ENCODE results near the gene PTTG1IP.

PTTG1IP gene

DNA sequence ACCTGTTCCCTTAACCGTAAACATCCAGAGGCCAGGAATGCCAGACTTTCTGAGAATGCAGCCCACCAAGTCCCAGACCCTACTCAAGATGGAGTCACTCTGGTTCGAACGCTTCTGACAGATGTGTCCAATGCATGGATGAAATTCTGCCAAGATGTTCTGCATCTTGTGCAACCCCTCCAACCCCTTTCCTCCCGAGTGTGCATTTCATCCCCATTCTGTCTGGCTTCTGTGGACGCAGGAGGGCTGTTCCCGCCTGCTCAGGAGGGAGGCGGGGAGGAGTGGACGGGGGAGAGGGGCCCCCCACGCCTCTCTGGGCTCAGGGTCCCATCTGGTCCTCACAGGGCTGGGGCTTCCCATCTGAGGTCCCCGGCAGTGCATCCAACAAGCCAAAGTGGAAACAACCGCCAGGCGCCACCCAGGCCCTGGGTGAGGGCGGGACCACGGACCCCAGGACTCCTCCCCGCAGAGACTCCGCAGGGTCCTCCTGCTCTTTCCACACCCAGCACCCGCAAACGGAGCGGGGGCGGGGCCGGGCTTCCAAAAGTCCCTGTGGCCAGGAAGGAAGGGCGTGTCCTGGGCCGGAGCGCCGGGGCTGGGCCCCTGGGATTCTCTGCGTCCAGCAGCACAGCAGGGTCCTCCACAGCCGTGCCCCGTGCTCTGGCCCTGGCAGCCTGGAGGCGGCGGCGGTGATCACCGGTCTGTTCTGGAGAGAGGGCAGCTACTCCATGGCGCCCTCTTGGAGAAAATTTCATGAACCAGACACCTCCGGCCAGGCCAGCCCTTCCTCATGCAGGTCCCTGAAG, 27.9 kb downstream of the PTTG1IP start:
- Mint-ChIP-seq H3K27ac (peak overlapping the region; percentile 76), H3K36me3 (ENCODE audit: low read depth) (peaks cover 12% of the 10 kb centered on the region), H3K4me1 (ENCODE audit: low read depth) (peaks cover 16% of the 10 kb centered on the region), H3K9me3 (no peaks in the 10 kb centered on the region), H3K4me3 (peak overlapping the region; percentile 77), H3K27me3 (no peaks in the 10 kb centered on the region)

DNA sequence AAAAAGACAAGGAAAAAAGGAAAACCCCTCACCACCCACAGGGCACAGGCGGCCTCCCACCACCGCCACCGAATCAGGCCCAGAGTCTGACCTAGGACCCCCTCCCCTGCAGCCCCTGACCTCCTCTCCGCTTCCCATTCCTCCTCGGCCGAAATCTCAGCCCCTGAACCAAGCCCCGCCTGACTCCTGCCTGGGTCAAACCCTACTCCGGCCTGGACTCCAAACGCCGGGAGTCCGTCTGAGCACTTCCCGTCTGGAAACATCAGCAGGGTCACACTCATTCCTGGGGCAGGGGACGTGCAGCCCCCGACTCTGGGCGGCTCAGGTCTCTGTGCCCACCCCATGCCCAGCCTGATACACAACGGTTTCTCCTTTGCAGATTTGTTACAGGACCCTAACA, 29.2 kb downstream of the PTTG1IP start:
- Mint-ChIP-seq H3K4me1 (ENCODE audit: low read depth) (peaks cover 16% of the 10 kb centered on the region), H3K9me3 (no peaks in the 10 kb centered on the region), H3K4me3 (no peak overlapping the region), H3K36me3 (ENCODE audit: low read depth) (peaks cover 4% of the 10 kb centered on the region), H3K27me3 (no peaks in the 10 kb centered on the region), H3K27ac (no peak overlapping the region)

DNA sequence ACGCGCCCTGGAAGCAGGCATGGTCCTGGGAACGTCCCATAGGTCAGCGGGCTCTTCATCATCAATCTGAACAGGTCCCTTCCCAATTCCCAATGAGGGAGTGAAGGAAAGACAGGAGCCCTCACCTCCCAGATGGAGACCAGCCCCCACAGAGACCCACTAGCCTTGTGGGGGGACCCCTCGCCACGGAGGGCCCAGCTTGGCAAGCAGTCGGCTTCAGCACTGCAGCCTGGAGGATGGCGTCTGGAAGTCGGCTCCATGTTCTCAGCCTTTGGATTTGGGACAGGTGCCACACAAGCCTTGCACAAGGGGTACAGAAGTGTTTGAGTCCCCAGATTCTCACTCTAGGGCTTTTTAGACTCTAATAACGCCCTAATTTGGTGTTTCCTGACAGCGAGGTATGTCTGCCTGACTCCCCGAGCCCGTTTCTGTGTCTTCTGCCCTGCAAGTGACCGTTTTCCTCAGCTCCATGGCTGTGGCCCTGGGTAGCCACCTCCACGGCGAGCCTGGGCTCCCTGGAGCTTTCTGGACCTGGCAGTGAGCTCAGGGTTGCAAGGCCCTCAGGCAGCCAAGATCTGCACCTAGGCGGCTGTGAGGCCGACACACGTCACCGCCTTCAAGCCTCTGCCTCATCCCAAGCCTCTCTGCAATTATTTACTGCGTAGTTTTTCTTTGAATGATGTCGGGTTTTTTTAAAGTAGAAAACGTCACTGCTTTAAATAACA, 30.6 kb downstream of the PTTG1IP start:
- H3K36me3 Mint-ChIP-seq (ENCODE audit: low read depth) = no peaks in the 10 kb centered on the region
- no peaks in the 10 kb centered on the region for H3K9me3 Mint-ChIP-seq
- peaks cover 16% of the 10 kb centered on the region for H3K4me1 Mint-ChIP-seq (ENCODE audit: low read depth)
- no peak overlapping the region for H3K27ac Mint-ChIP-seq
- H3K4me3 Mint-ChIP-seq = no peak overlapping the region
- H3K27me3 Mint-ChIP-seq = no peaks in the 10 kb centered on the region

DNA sequence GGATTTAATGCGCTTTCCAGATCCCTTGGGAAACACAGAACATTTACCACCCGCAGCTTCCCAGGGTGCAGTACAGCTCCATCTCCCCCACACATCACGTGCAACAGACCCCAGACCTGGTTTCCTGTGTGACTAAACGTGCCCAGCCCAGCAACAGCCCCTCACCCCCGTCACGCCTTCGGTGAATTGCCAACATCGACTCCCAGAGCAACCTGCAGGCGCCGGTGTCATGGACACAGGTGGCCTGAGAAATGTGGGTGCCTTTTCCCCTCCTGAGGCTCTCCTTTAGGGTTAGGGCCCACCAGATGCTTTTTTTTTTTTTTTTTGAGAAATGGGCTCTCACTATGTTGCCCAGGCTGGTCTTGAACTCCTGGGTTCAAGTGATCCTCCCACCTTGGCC, 31.4 kb downstream of the PTTG1IP start:
- Mint-ChIP-seq H3K9me3 (no peaks in the 10 kb centered on the region), H3K36me3 (ENCODE audit: low read depth) (no peaks in the 10 kb centered on the region), H3K27ac (no peak overlapping the region), H3K4me1 (ENCODE audit: low read depth) (peaks cover 16% of the 10 kb centered on the region), H3K27me3 (no peaks in the 10 kb centered on the region), H3K4me3 (no peak overlapping the region)

DNA sequence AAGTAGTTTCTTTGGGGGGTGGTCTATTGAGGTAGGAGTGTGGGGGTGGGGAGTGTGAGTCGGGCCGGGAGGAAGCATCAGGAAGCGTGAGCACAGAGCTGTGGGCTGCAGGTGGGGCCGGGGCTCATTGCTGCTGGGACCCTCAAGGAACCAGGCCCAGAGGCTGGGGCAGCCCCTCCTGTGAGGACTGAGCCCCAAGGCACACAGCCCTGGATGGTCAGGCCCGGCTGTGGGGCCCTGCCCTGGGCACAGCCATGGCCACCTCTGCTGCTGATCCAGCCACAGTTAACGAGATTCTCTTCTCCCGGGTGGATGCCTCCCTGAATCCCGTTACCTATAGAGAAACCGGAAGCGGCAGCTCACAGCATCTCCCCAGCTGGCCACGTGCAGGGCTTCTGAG, 32.7 kb downstream of the PTTG1IP start:
- Mint-ChIP-seq H3K36me3 (ENCODE audit: low read depth) (no peaks in the 10 kb centered on the region), H3K27ac (no peak overlapping the region), H3K27me3 (no peaks in the 10 kb centered on the region), H3K9me3 (no peaks in the 10 kb centered on the region), H3K4me3 (no peak overlapping the region), H3K4me1 (ENCODE audit: low read depth) (peaks cover 7% of the 10 kb centered on the region)

- Mint-ChIP-seq H3K27ac (no peak overlapping the region), H3K9me3 (no peaks in the 10 kb centered on the region), H3K4me1 (ENCODE audit: low read depth) (no peaks in the 10 kb centered on the region), H3K27me3 (no peaks in the 10 kb centered on the region), H3K36me3 (ENCODE audit: low read depth) (no peaks in the 10 kb centered on the region), H3K4me3 (no peak overlapping the region)
Measured at GRCh38 chr21:44838951-44839350, 34.5 kb downstream of the PTTG1IP start.

DNA sequence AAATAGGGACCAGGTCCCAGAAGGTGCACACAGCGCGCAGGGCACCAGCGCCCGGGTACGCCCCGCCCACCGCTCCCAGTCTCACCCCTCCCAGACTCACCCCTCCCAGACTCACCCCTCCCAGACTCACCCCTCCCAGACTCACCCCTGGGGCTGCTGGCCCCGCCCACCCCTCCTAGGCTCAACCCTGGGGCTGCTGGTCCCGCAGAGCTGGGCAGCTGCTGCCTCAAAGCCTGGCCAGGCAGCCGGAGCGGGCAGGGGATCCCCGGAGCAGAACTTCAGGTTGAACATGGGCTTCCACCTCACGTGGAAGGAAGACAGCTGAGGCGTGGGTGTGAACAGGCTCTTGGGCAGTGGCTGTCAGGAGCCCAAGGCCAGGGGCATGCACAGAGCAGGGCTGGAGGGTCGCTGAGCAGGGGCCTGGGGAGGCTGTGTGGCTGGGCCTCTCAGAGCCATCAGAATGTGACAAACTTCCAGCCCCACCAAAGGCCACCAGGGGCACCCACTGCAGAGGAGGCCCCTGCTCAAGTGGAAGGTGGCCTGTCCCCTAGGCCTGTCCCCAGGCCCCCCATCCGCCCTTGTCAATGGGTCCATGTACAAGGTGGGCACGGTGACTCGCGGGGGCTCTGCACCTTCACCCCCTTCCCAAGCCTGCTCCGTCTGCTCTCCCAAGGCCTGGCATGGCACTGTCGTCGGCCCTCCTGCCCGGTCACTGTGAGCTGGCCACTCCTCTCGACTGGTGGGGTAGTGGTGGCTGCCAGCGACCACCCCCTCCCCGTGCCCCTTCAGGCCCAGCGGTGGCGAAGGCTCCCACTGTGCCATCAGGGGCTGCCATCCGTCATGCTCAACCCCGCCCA, 35.2 kb downstream of the PTTG1IP start:
- Mint-ChIP-seq H3K9me3 (no peaks in the 10 kb centered on the region), H3K36me3 (ENCODE audit: low read depth) (no peaks in the 10 kb centered on the region), H3K27ac (no peak overlapping the region), H3K27me3 (no peaks in the 10 kb centered on the region), H3K4me3 (no peak overlapping the region), H3K4me1 (ENCODE audit: low read depth) (no peaks in the 10 kb centered on the region)

- H3K27me3 Mint-ChIP-seq = no peaks in the 10 kb centered on the region
Measured at GRCh38 chr21:44837537-44837936, 36.0 kb downstream of the PTTG1IP start.

DNA sequence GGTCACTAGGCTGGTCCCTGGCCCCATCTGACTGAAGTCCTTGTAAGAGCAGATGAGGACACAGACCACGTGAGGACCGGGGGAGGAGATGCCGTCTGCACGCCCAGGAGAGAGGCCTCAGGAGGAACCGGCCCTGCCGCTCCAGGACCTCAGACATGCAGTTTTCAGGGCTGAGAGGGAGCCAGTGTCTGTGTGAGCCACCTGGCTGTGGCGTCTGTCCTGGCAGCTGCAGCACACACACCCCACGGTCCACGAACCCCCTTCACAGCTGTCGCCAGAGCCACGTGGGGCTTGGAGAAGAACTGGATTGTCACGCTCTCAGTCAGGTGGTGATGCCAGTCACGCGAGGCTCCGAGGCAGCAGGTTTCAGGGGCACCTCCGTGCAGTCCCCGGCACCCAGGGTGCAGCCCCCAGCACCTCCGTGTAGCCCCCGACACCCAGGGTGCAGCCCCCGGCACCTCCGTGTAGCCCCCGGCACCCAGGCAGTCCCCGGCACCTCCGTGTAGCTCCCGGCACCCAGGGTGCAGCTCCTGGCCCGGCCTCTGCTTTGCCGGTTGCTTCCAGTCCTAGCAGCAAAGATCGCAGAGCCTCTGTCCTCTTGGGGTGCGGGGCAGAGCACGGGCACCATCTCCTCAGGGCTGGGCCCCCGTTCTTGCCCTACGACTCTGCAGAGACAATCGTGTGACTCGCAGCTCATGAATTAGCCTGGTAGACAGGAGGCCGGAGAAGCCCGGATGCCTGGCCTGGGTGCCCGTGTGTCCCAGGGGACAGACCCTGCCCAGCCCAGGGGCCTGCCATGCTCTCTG, 36.6 kb downstream of the PTTG1IP start:
- no peak overlapping the region for H3K4me3 Mint-ChIP-seq
- H3K36me3 Mint-ChIP-seq (ENCODE audit: low read depth) = no peaks in the 10 kb centered on the region
- H3K27ac Mint-ChIP-seq = no peak overlapping the region
- H3K9me3 Mint-ChIP-seq = no peaks in the 10 kb centered on the region
- no peaks in the 10 kb centered on the region for H3K27me3 Mint-ChIP-seq
- no peaks in the 10 kb centered on the region for H3K4me1 Mint-ChIP-seq (ENCODE audit: low read depth)

More at GRCh38 chr21:44837537-44837936, 36.0 kb downstream of the PTTG1IP start:
- H3K4me1 Mint-ChIP-seq (ENCODE audit: low read depth) = no peaks in the 10 kb centered on the region
- no peak overlapping the region for H3K4me3 Mint-ChIP-seq
- no peaks in the 10 kb centered on the region for H3K36me3 Mint-ChIP-seq (ENCODE audit: low read depth)
- H3K9me3 Mint-ChIP-seq = no peaks in the 10 kb centered on the region
- H3K27ac Mint-ChIP-seq = no peak overlapping the region

- H3K27ac Mint-ChIP-seq = no peak overlapping the region
- peaks cover 2% of the 10 kb centered on the region for H3K4me1 Mint-ChIP-seq (ENCODE audit: low read depth)
- H3K4me3 Mint-ChIP-seq = no peak overlapping the region
- no peaks in the 10 kb centered on the region for H3K9me3 Mint-ChIP-seq
- H3K27me3 Mint-ChIP-seq = no peaks in the 10 kb centered on the region
- no peaks in the 10 kb centered on the region for H3K36me3 Mint-ChIP-seq (ENCODE audit: low read depth)
Measured at GRCh38 chr21:44836349-44836665, 37.2 kb downstream of the PTTG1IP start.

DNA sequence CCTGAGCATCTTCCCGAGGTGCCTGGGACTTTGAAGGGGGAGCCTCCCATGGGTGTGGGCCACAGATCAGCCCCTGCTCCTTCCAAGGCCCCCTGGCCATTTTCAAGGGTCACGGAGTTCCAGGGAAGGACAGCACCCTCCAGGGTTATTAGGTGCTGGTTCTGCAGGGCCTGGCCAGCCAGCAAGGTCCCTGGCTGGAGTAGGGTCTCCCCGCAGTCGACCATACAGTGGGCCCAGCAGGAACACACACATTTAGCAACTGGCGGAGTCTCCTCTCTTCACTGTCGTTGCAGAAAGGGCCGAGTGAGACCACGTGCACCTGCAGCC, 37.9 kb downstream of the PTTG1IP start:
- no peak overlapping the region for H3K27ac Mint-ChIP-seq
- no peaks in the 10 kb centered on the region for H3K36me3 Mint-ChIP-seq (ENCODE audit: low read depth)
- H3K27me3 Mint-ChIP-seq = no peaks in the 10 kb centered on the region
- peaks cover 7% of the 10 kb centered on the region for H3K4me1 Mint-ChIP-seq (ENCODE audit: low read depth)
- H3K4me3 Mint-ChIP-seq = no peak overlapping the region
- no peaks in the 10 kb centered on the region for H3K9me3 Mint-ChIP-seq

DNA sequence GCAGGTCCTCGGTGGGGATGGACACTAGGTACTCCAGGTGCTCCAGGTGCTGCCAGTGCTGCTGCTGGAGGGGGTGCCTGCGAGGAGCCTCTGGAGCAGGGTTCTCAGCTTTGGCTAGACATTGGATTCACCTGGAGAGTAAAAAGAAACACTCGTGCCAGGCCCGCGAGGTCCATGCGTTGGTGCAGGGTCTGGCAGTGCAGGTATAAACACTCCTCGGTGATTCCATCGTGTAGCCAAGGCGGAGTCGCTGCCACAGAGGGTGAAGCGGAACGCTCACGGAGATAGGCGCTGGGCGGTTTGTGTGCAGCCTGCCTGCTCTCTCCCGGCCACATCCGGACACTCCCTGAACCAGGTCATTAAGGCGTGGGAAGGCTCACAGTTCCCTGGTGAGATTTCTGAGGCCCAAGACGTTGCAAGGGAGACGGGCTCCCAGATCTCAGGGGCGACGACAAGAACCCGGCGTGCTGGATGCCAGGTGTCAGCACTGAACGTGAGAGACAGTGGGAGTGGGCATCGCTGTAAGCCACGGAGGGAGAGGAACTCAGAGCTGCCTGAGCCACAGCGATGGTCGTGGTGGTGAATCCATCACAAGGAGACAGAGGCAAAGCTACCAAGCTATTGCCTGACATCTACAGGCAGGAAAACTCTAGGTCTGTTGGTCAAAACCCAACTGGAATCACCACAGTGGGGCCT, 38.4 kb downstream of the PTTG1IP start:
- Mint-ChIP-seq H3K4me3 (no peak overlapping the region), H3K4me1 (ENCODE audit: low read depth) (peaks cover 12% of the 10 kb centered on the region), H3K27me3 (no peaks in the 10 kb centered on the region), H3K9me3 (no peaks in the 10 kb centered on the region), H3K27ac (no peak overlapping the region), H3K36me3 (ENCODE audit: low read depth) (no peaks in the 10 kb centered on the region)

GRCh38 chr21:44834231-44834950, 39.1 kb downstream of the PTTG1IP start:
- Mint-ChIP-seq H3K27ac (no peak overlapping the region), H3K4me3 (no peak overlapping the region), H3K27me3 (no peaks in the 10 kb centered on the region), H3K4me1 (ENCODE audit: low read depth) (peaks cover 19% of the 10 kb centered on the region), H3K36me3 (ENCODE audit: low read depth) (no peaks in the 10 kb centered on the region), H3K9me3 (no peaks in the 10 kb centered on the region)

GRCh38 chr21:44833663-44834062, 39.8 kb downstream of the PTTG1IP start:
- Mint-ChIP-seq H3K4me3 (no peak overlapping the region), H3K4me1 (ENCODE audit: low read depth) (peaks cover 27% of the 10 kb centered on the region), H3K27me3 (no peaks in the 10 kb centered on the region), H3K9me3 (peaks cover 7% of the 10 kb centered on the region), H3K36me3 (ENCODE audit: low read depth) (peaks cover 2% of the 10 kb centered on the region), H3K27ac (no peak overlapping the region)

All from stimulated activated naive CD8-positive, alpha-beta T cell treated with anti-CD3 and anti-CD28 coated beads, Interleukin-15, Interleukin-2, amounts not matched to agents 100 ng/mL and 50 ng/mL, for 24 hours (primary cell).